HepG2 (cell line): ENCODE data around the gene DPH7.

Experiments used
- SMARCE1 ChIP-seq: fragments of 450-650 bp; IDR thresholded peaks from 2 replicates; pipeline ENCODE4 v1.6.1; 2017; ENCODE audit warnings: borderline replicate concordance
- TF ChIP-seq, protein P1 (sequence below): sonication (generic); formaldehyde crosslinking; IDR thresholded peaks from 2 replicates; pipeline ENCODE4 v1.5.0; 2020; ENCODE audit warnings: mild to moderate bottlenecking, missing genetic modification reagents, moderate library complexity
- TF ChIP-seq, protein P2 (sequence below): conservative IDR thresholded peaks from 2 replicates; pipeline ENCODE4 v1.6.1; 2018; ENCODE audit warnings: missing genetic modification reagents

DNA sequence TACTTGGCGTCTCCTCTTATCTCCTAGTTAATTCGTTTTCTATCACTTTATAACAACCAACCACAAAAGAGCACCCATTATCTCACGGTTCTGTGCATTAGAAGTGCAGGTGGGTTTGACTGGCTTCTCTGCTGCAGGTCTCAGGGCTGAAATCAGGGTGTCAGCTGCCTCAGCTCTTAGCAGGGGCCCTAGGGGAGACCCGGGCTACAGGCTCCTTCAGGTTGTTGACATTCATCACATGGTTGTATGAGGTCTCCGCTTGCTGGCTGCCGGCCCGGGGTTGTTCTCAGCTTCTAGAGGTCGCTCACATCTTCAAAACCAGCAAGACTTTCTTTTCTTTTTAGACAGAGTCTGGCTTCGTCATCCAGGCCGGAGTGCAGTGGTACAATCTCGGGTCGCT lies 14.5 kb upstream of the DPH7 start:
- TF ChIP-seq, protein P1, sequence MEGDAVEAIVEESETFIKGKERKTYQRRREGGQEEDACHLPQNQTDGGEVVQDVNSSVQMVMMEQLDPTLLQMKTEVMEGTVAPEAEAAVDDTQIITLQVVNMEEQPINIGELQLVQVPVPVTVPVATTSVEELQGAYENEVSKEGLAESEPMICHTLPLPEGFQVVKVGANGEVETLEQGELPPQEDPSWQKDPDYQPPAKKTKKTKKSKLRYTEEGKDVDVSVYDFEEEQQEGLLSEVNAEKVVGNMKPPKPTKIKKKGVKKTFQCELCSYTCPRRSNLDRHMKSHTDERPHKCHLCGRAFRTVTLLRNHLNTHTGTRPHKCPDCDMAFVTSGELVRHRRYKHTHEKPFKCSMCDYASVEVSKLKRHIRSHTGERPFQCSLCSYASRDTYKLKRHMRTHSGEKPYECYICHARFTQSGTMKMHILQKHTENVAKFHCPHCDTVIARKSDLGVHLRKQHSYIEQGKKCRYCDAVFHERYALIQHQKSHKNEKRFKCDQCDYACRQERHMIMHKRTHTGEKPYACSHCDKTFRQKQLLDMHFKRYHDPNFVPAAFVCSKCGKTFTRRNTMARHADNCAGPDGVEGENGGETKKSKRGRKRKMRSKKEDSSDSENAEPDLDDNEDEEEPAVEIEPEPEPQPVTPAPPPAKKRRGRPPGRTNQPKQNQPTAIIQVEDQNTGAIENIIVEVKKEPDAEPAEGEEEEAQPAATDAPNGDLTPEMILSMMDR (CRISPR knock-in tag), result no peak
- TF ChIP-seq, protein P2, sequence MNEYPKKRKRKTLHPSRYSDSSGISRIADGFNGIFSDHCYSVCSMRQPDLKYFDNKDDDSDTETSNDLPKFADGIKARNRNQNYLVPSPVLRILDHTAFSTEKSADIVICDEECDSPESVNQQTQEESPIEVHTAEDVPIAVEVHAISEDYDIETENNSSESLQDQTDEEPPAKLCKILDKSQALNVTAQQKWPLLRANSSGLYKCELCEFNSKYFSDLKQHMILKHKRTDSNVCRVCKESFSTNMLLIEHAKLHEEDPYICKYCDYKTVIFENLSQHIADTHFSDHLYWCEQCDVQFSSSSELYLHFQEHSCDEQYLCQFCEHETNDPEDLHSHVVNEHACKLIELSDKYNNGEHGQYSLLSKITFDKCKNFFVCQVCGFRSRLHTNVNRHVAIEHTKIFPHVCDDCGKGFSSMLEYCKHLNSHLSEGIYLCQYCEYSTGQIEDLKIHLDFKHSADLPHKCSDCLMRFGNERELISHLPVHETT (CRISPR knock-in tag), result no peak
- TF ChIP-seq SMARCE1, result no peak
